ENCODE data around the gene INPP5D. TPM values are rescaled to one million over a fixed set of nuclear protein-coding genes. Genes with fewer than 3 reads are reported as not detected.
A peak's percentile ranks its signal among the peaks of the same experiment; 100 is the strongest.
"Not testable (repeated sequence)": the region's sequence is repeated elsewhere in the genome, so short reads cannot be mapped to it uniquely, and the experiment has no call there.

The INPP5D gene
- total and polyA plus RNA-seq, 3 experiments from 2014 or later, result 49.3 to 146 (median 51.0) TPM

DNA sequence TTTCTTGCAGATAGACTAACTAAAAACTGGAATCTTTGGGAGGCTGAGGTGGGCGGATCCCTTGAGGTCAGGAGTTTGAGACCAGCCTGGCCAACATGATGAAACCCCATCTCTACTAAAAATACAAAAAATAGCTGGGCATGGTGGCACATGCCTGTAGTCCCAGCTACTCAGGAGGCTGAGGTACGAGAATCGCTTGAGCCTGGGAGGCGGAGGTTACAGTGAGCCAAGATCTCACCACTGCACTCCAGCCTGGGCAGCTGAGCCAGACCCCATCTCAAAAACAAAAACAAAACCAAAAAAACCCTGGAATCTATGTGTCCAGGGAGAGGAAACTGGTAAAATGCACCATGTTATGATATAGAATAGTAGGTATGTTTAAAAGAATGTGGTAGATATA, 7.6 kb upstream of the INPP5D start:
- H3K9me3 ChIP-seq (ENCODE audit: low read length); H3K36me3 Mint-ChIP-seq; H3K4me3 Mint-ChIP-seq; POLR2A ChIA-PET; H3K27me3 ChIP-seq (ENCODE audit: insufficient read depth, low read length, poor library complexity, severe bottlenecking); DNase-seq; H3K4me3 ChIP-seq (ENCODE audit: low read length); H3K27me3 Mint-ChIP-seq; H3K9me3 Mint-ChIP-seq; H3K36me3 ChIP-seq (ENCODE audit: insufficient read depth, low read length); H3K27ac ChIP-seq (ENCODE audit: low read depth, low read length): not testable (repeated sequence)
- CTCF ChIA-PET, result interaction anchor here (0.6 to 2.2 kb wide), 8 partner anchors 24 to 233 kb away, joined by 3 to 14 read pairs (median 4); partner anchors contain the start of gene ATG16L1
- H3K4me1 ChIP-seq (ENCODE audit: insufficient read depth, low read length), result peaks cover 16% of the 10 kb centered on the region
- peaks cover 19 to 29% (median 28%) of the 10 kb centered on the region in 3 donors for H3K4me1 Mint-ChIP-seq
- peak overlapping the region in 2 of 8 donors; percentile 16 to 26 for H3K27ac Mint-ChIP-seq

- H3K36me3 Mint-ChIP-seq, result no peaks in the 10 kb centered on the region
Measured at GRCh38 chr2:233053928-233054784, 6.0 kb upstream of the INPP5D start.

GRCh38 chr2:233055362-233055761, 4.8 kb upstream of the INPP5D start:
- Mint-ChIP-seq H3K4me1 (peaks cover 23 to 29% (median 26%) of the 10 kb centered on the region in 3 donors), H3K27me3 (peaks cover 0 to 3% of the 10 kb centered on the region in 2 donors), H3K27ac (peak overlapping the region in 1 of 8 donors; percentile 8), H3K36me3 (peaks cover 0 to 4% (median 0%) of the 10 kb centered on the region in 3 donors), H3K4me3 (no peak overlapping the region), H3K9me3 (peaks cover 0 to 1% (median 0%) of the 10 kb centered on the region in 5 donors)
- no peaks in the 10 kb centered on the region for H3K9me3 ChIP-seq (ENCODE audit: low read length)
- DNase-seq, result no peak
- CTCF ChIA-PET, result interaction anchor here (1.0 to 2.6 kb wide), 5 partner anchors 9 to 130 kb away, joined by 3 to 14 read pairs (median 6); no protein-coding TSS in a partner anchor
- no peaks in the 10 kb centered on the region for H3K36me3 ChIP-seq (ENCODE audit: insufficient read depth, low read length)
- POLR2A ChIA-PET, result no interaction called here
- H3K27me3 ChIP-seq (ENCODE audit: insufficient read depth, low read length, poor library complexity, severe bottlenecking), result no peaks in the 10 kb centered on the region
- H3K27ac ChIP-seq (ENCODE audit: low read depth, low read length), result no peak overlapping the region
- peaks cover 23% of the 10 kb centered on the region for H3K4me1 ChIP-seq (ENCODE audit: insufficient read depth, low read length)
- no peak overlapping the region for H3K4me3 ChIP-seq (ENCODE audit: low read length)

More at GRCh38 chr2:233053928-233054784, 6.0 kb upstream of the INPP5D start:
- no peaks in the 10 kb centered on the region for H3K27me3 ChIP-seq (ENCODE audit: insufficient read depth, low read length, poor library complexity, severe bottlenecking)
- Mint-ChIP-seq H3K4me3 (peak overlapping the region in 5 of 7 donors; percentile 5 to 61 (median 27)), H3K9me3 (no peaks in the 10 kb centered on the region), H3K27ac (peak overlapping the region in 5 of 8 donors; percentile 25 to 86 (median 55)), H3K4me1 (peaks cover 25 to 32% (median 26%) of the 10 kb centered on the region in 3 donors), H3K27me3 (peaks cover 0 to 3% of the 10 kb centered on the region in 2 donors)
- peak; percentile 52 to 72 (median 64) for DNase-seq
- H3K36me3 ChIP-seq (ENCODE audit: insufficient read depth, low read length), result no peaks in the 10 kb centered on the region
- ChIA-PET CTCF (interaction anchor here (0.6 to 2.6 kb wide), 36 partner anchors 8 to 294 kb away, joined by 3 to 14 read pairs (median 6); partner anchors contain the start of gene ATG16L1), POLR2A (interaction anchor here (0.7 kb wide), 1 partner anchor 170 kb away, joined by 5 read pairs; no protein-coding TSS in a partner anchor)
- no peak overlapping the region for H3K27ac ChIP-seq (ENCODE audit: low read depth, low read length)
- H3K4me3 ChIP-seq (ENCODE audit: low read length), result no peak overlapping the region
- H3K9me3 ChIP-seq (ENCODE audit: low read length), result no peaks in the 10 kb centered on the region
- H3K4me1 ChIP-seq (ENCODE audit: insufficient read depth, low read length), result peaks cover 19% of the 10 kb centered on the region

GRCh38 chr2:233056961-233057605, 3.1 kb upstream of the INPP5D start:
- DNase-seq, result no peak
- Mint-ChIP-seq H3K27ac (peak overlapping the region in 5 of 8 donors; percentile 15 to 78 (median 56)), H3K27me3 (peaks cover 0 to 3% of the 10 kb centered on the region in 2 donors), H3K36me3 (peaks cover 0 to 21% (median 0%) of the 10 kb centered on the region in 3 donors), H3K4me1 (peaks cover 21 to 29% (median 22%) of the 10 kb centered on the region in 3 donors), H3K9me3 (peaks cover 0 to 1% (median 0%) of the 10 kb centered on the region in 5 donors), H3K4me3 (peak overlapping the region in 2 of 7 donors; percentile 45 to 57)
- CTCF ChIA-PET, result interaction anchor here (1.2 to 1.4 kb wide), 2 partner anchors 19 to 78 kb away, joined by 4 to 5 read pairs; no protein-coding TSS in a partner anchor
- no peaks in the 10 kb centered on the region for H3K9me3 ChIP-seq (ENCODE audit: low read length)
- peaks cover 24% of the 10 kb centered on the region for H3K4me1 ChIP-seq (ENCODE audit: insufficient read depth, low read length)
- H3K36me3 ChIP-seq (ENCODE audit: insufficient read depth, low read length), result peaks cover 4% of the 10 kb centered on the region
- H3K4me3 ChIP-seq (ENCODE audit: low read length), result no peak overlapping the region
- H3K27ac ChIP-seq (ENCODE audit: low read depth, low read length), result no peak overlapping the region
- H3K27me3 ChIP-seq (ENCODE audit: insufficient read depth, low read length, poor library complexity, severe bottlenecking), result no peaks in the 10 kb centered on the region
- POLR2A ChIA-PET, result no interaction called here

- H3K9me3 Mint-ChIP-seq, result peaks cover 0 to 1% (median 0%) of the 10 kb centered on the region in 5 donors
- H3K27ac Mint-ChIP-seq, result peak overlapping the region in 7 of 8 donors; percentile 15 to 99 (median 97)
- H3K4me3 Mint-ChIP-seq, result peak overlapping the region in 6 of 7 donors; percentile 57 to 96 (median 82)
- H3K4me3 ChIP-seq (ENCODE audit: low read length), result no peak overlapping the region
- ChIA-PET POLR2A (interaction anchor here (0.6 to 3.3 kb wide), 3 partner anchors 24 to 248 kb away, joined by 3 to 43 read pairs (median 12); no protein-coding TSS in a partner anchor), CTCF (interaction anchor here (1.1 to 4.3 kb wide), 9 partner anchors 8 to 76 kb away, joined by 3 to 52 read pairs (median 12); no protein-coding TSS in a partner anchor)
- H3K36me3 ChIP-seq (ENCODE audit: insufficient read depth, low read length), result peaks cover 4% of the 10 kb centered on the region
- H3K36me3 Mint-ChIP-seq, result peaks cover 0 to 36% (median 0%) of the 10 kb centered on the region in 3 donors
- H3K27me3 Mint-ChIP-seq, result peaks cover 0 to under 1% of the 10 kb centered on the region in 2 donors
- peaks cover 33 to 43% (median 35%) of the 10 kb centered on the region in 3 donors for H3K4me1 Mint-ChIP-seq
- no peaks in the 10 kb centered on the region for H3K9me3 ChIP-seq (ENCODE audit: low read length)
- no peak for DNase-seq
- H3K27me3 ChIP-seq (ENCODE audit: insufficient read depth, low read length, poor library complexity, severe bottlenecking), result no peaks in the 10 kb centered on the region
- peak overlapping the region; percentile 80 for H3K27ac ChIP-seq (ENCODE audit: low read depth, low read length)
- H3K4me1 ChIP-seq (ENCODE audit: insufficient read depth, low read length), result peaks cover 40% of the 10 kb centered on the region
Measured at GRCh38 chr2:233058717-233059546, 1.2 kb upstream of the INPP5D start.

GRCh38 chr2:233059547-233059796, 670 bp upstream of the INPP5D start:
- Histone ChIP-seq H3K27ac (ENCODE audit: low read depth, low read length) (peak overlapping the region; percentile 80), H3K4me3 (ENCODE audit: low read length) (peak overlapping the region; percentile 100), H3K9me3 (ENCODE audit: low read length) (no peaks in the 10 kb centered on the region), H3K27me3 (ENCODE audit: insufficient read depth, low read length, poor library complexity, severe bottlenecking) (no peaks in the 10 kb centered on the region), H3K36me3 (ENCODE audit: insufficient read depth, low read length) (peaks cover 4% of the 10 kb centered on the region), H3K4me1 (ENCODE audit: insufficient read depth, low read length) (peaks cover 40% of the 10 kb centered on the region)
- H3K27ac Mint-ChIP-seq, result peak overlapping the region; percentile 94 to 100 (median 98)
- no peaks in the 10 kb centered on the region for H3K27me3 Mint-ChIP-seq
- peaks cover 0 to 1% (median 0%) of the 10 kb centered on the region in 5 donors for H3K9me3 Mint-ChIP-seq
- H3K36me3 Mint-ChIP-seq, result peaks cover 0 to 40% (median 0%) of the 10 kb centered on the region in 3 donors
- no peak for DNase-seq
- peaks cover 31 to 43% (median 34%) of the 10 kb centered on the region in 3 donors for H3K4me1 Mint-ChIP-seq
- H3K4me3 Mint-ChIP-seq, result peak overlapping the region in 6 of 7 donors; percentile 90 to 98 (median 94)
- ChIA-PET CTCF (interaction anchor here (1.1 to 4.3 kb wide), 8 partner anchors 8 to 76 kb away, joined by 3 to 52 read pairs (median 14); no protein-coding TSS in a partner anchor), POLR2A (interaction anchor here (0.6 to 3.3 kb wide), 5 partner anchors 17 to 249 kb away, joined by 3 to 43 read pairs (median 12); no protein-coding TSS in a partner anchor)

DNA sequence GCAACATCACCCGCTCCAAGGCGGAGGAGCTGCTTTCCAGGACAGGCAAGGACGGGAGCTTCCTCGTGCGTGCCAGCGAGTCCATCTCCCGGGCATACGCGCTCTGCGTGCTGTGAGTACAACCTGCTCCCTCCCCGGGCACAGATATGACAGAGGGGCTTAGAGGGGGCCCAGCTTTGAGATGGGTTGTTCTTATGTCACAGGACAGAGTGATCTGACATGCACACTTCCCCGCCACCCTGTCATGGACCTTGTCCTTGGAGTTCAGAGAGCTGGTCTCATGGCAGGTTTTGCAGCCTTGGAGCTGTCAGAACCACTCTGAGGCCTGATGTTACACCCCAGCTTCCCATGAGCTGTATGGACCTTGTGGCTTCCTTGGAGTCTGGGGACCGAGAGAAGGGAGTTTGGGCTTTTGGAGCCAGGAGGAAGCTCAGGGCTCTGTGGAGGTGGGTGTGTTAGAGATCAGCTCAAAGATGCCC, 398 bp downstream of the INPP5D start:
- Mint-ChIP-seq H3K27me3 (no peaks in the 10 kb centered on the region), H3K36me3 (peaks cover 0 to 50% (median 0%) of the 10 kb centered on the region in 3 donors), H3K4me1 (peaks cover 42 to 53% (median 42%) of the 10 kb centered on the region in 3 donors), H3K27ac (peak overlapping the region; percentile 94 to 100 (median 98)), H3K4me3 (peak overlapping the region; percentile 90 to 98 (median 95)), H3K9me3 (peaks cover 0 to 1% (median 0%) of the 10 kb centered on the region in 5 donors)
- Histone ChIP-seq H3K27me3 (ENCODE audit: insufficient read depth, low read length, poor library complexity, severe bottlenecking) (no peaks in the 10 kb centered on the region), H3K9me3 (ENCODE audit: low read length) (no peaks in the 10 kb centered on the region), H3K4me3 (ENCODE audit: low read length) (peak overlapping the region; percentile 100), H3K36me3 (ENCODE audit: insufficient read depth, low read length) (peaks cover 4% of the 10 kb centered on the region), H3K27ac (ENCODE audit: low read depth, low read length) (peak overlapping the region; percentile 80), H3K4me1 (ENCODE audit: insufficient read depth, low read length) (peaks cover 47% of the 10 kb centered on the region)
- ChIA-PET POLR2A (interaction anchor here (0.6 to 3.3 kb wide), 14 partner anchors 10 to 271 kb away, joined by 3 to 43 read pairs (median 6); partner anchors contain the start of gene ATG16L1), CTCF (interaction anchor here (0.7 to 4.3 kb wide), 20 partner anchors 9 to 191 kb away, joined by 3 to 52 read pairs (median 6); partner anchors contain the start of gene ATG16L1)
- DNase-seq, result no peak
